Measurements from ENCODE around the gene CSMD2.

DNA sequence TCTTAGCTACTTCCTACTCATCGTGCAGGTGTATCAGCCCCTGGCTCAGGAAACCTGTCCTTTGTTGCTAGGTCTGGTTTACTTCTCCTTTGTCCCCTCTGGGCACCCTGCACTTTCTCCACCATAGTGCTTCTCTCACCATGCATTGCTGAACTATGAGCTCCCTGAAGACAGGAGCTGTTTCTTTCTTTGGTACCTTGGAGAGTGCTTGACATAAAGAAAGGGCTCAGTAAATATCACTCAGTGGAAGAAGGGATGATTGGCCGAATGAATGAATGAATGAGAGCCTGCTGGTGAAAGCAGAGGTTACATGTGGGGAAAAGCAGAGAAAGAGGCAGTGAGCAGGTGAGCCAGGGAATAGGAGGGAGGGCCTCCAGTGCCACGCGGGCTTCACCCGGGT, 310.9 kb downstream of the CSMD2 start:
- TF ChIP-seq, protein P1, sequence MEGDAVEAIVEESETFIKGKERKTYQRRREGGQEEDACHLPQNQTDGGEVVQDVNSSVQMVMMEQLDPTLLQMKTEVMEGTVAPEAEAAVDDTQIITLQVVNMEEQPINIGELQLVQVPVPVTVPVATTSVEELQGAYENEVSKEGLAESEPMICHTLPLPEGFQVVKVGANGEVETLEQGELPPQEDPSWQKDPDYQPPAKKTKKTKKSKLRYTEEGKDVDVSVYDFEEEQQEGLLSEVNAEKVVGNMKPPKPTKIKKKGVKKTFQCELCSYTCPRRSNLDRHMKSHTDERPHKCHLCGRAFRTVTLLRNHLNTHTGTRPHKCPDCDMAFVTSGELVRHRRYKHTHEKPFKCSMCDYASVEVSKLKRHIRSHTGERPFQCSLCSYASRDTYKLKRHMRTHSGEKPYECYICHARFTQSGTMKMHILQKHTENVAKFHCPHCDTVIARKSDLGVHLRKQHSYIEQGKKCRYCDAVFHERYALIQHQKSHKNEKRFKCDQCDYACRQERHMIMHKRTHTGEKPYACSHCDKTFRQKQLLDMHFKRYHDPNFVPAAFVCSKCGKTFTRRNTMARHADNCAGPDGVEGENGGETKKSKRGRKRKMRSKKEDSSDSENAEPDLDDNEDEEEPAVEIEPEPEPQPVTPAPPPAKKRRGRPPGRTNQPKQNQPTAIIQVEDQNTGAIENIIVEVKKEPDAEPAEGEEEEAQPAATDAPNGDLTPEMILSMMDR (IDR thresholded peaks at IDR 0.05; ENCODE audit: low read length): no peak
- TF ChIP-seq EZH2 (optimal IDR thresholded peaks at IDR 0.05; ENCODE audit: low read depth, low read length): no peak
- TF ChIP-seq EZH2phosphoT487 (IDR thresholded peaks at IDR 0.05; ENCODE audit: low read length): no peak

Data from MM.1S (cell line).